Measurements from ENCODE around the gene ZNF625. TPM values are rescaled to one million over a fixed set of nuclear protein-coding genes. Genes with fewer than 3 reads are reported as not detected.
A peak's percentile ranks its signal among the peaks of the same experiment; 100 is the strongest.

ZNF625 gene
- polyA plus RNA-seq (2012; rRNA removed): 1.9 and 2.3 TPM in 2 replicates
- 1.5 and 1.7 TPM in 2 replicates for polyA plus RNA-seq (2012; cell fraction: cytosol; rRNA removed)
- polyA plus RNA-seq (2012; cell fraction: nucleus; rRNA removed): 3.3 and 3.7 TPM in 2 replicates

GRCh38 chr19:12156223-12157058 lies at the start of gene ZNF625:
Gene ZNF625 (minus strand): TSS chr19:12156734. CDS start chr19:12156558, 176 bp downstream.
- peak; percentile 97 for DNase-seq
- Histone ChIP-seq H3K4me1 (ENCODE audit: control insufficient read depth in 1 of 2, insufficient read depth in 2 of 2, low read depth in 1 of 2, low read length in 1 of 2) (peaks cover 0 to 8% of the 10 kb centered on the region in 2 experiments; a peak in 2 of 4 replicates), H3K9me3 (no peaks in the 10 kb centered on the region), H3K9me2 (no peaks in the 10 kb centered on the region), H3F3A (replicated peaks; ENCODE audit: insufficient read depth) (no peaks in the 10 kb centered on the region), H3K27me3 (ENCODE audit: insufficient read depth) (no peaks in the 10 kb centered on the region), H4K20me1 (ENCODE audit: insufficient read depth) (no peaks in the 10 kb centered on the region), H3K9ac (peak within 1 kb of the TSS; percentile 94), H2AFZ (ENCODE audit: low read depth) (peak within 1 kb of the TSS; percentile 99), H3K4me3 (ENCODE audit: low read depth in 2 of 2, low read length in 1 of 2) (peak within 1 kb of the TSS; percentile 74 to 94), H3K36me3 (replicated peaks in 1 of 2; ENCODE audit: control insufficient read depth in 1 of 2, insufficient read depth in 2 of 2, low read length in 1 of 2) (peaks cover 3 to 19% of the 10 kb centered on the region in 2 experiments), H3K4me2 (peak within 1 kb of the TSS; percentile 93), H3K79me2 (ENCODE audit: insufficient read depth) (peaks cover 54% of the 10 kb centered on the region), H3K27ac (ENCODE audit: low read depth in 2 of 2, low read length in 1 of 2) (peak within 1 kb of the TSS; percentile 61 to 86)
- WGBS (ENCODE audit: low lambda C conversion rate): 3% methylated on average over 23 of the region's 58 CpGs
- ChIA-PET CTCF (interaction anchor here (0.6 to 4.5 kb wide), 3 partner anchors 16 to 97 kb away, joined by 3 to 34 read pairs (median 3); partner anchors contain the start of gene ZNF20), POLR2A (interaction anchor here (0.6 to 1.6 kb wide), 10 partner anchors 16 to 454 kb away, joined by 3 to 10 read pairs (median 3); partner anchors contain the start of genes ZNF20, ZNF442, ZNF443 and ZNF490)
- TF ChIP-seq SIN3A (IDR thresholded peaks at IDR 0.05; ENCODE audit: borderline replicate concordance, low read depth, low read length) (peak; percentile 64; the same call in 1 of the 2 replicates), FOSL2 (IDR thresholded peaks at IDR 0.05; ENCODE audit: borderline replicate concordance, low read depth) (no peak), CHD2 (IDR thresholded peaks at IDR 0.05; ENCODE audit: low read length, partially characterized antibody) (peak; percentile 15), TEAD4 (IDR thresholded peaks at IDR 0.05; ENCODE audit: borderline replicate concordance, insufficient read depth) (no peak), MXI1 (IDR thresholded peaks at IDR 0.05; ENCODE audit: low read depth, low read length) (peak; percentile 73), JUND (IDR thresholded peaks at IDR 0.05) (no peak), SMC3 (IDR thresholded peaks at IDR 0.05; ENCODE audit: low read depth, low read length) (no peak), NFIC (IDR thresholded peaks at IDR 0.05; ENCODE audit: borderline replicate concordance) (no peak), NRF1 (IDR thresholded peaks at IDR 0.05; ENCODE audit: low read depth, low read length) (no peak), RCOR1 (IDR thresholded peaks at IDR 0.05; ENCODE audit: low read length) (no peak), USF2 (IDR thresholded peaks at IDR 0.05; ENCODE audit: borderline replicate concordance, low read depth, low read length) (no peak), FOXM1 (IDR thresholded peaks at IDR 0.05; ENCODE audit: low read depth) (no peak), RAD21 (IDR thresholded peaks at IDR 0.05; ENCODE audit: low read length) (no peak), ZBTB33 (IDR thresholded peaks at IDR 0.05; ENCODE audit: borderline replicate concordance, low read depth) (no peak), ELF1 (IDR thresholded peaks at IDR 0.05) (0 out of 2 replicates have a peak, but pooled peaks have one; percentile 37), RFX5 (IDR thresholded peaks at IDR 0.05; ENCODE audit: low read length) (no peak), POLR2AphosphoS5 (IDR thresholded peaks at IDR 0.05; ENCODE audit: low read depth, low read length) (peak; percentile 93), YY1 (IDR thresholded peaks at IDR 0.05; ENCODE audit: low read depth) (no peak), FOXJ3 (CRISPR knock-in tag; IDR thresholded peaks at IDR 0.05) (no peak), EZH2phosphoT487 (IDR thresholded peaks at IDR 0.05; ENCODE audit: borderline replicate concordance, low read depth) (no peak)
- TF ChIP-seq, protein P1, sequence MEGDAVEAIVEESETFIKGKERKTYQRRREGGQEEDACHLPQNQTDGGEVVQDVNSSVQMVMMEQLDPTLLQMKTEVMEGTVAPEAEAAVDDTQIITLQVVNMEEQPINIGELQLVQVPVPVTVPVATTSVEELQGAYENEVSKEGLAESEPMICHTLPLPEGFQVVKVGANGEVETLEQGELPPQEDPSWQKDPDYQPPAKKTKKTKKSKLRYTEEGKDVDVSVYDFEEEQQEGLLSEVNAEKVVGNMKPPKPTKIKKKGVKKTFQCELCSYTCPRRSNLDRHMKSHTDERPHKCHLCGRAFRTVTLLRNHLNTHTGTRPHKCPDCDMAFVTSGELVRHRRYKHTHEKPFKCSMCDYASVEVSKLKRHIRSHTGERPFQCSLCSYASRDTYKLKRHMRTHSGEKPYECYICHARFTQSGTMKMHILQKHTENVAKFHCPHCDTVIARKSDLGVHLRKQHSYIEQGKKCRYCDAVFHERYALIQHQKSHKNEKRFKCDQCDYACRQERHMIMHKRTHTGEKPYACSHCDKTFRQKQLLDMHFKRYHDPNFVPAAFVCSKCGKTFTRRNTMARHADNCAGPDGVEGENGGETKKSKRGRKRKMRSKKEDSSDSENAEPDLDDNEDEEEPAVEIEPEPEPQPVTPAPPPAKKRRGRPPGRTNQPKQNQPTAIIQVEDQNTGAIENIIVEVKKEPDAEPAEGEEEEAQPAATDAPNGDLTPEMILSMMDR (IDR thresholded peaks at IDR 0.05): no peak
- TF ChIP-seq, protein P2, sequence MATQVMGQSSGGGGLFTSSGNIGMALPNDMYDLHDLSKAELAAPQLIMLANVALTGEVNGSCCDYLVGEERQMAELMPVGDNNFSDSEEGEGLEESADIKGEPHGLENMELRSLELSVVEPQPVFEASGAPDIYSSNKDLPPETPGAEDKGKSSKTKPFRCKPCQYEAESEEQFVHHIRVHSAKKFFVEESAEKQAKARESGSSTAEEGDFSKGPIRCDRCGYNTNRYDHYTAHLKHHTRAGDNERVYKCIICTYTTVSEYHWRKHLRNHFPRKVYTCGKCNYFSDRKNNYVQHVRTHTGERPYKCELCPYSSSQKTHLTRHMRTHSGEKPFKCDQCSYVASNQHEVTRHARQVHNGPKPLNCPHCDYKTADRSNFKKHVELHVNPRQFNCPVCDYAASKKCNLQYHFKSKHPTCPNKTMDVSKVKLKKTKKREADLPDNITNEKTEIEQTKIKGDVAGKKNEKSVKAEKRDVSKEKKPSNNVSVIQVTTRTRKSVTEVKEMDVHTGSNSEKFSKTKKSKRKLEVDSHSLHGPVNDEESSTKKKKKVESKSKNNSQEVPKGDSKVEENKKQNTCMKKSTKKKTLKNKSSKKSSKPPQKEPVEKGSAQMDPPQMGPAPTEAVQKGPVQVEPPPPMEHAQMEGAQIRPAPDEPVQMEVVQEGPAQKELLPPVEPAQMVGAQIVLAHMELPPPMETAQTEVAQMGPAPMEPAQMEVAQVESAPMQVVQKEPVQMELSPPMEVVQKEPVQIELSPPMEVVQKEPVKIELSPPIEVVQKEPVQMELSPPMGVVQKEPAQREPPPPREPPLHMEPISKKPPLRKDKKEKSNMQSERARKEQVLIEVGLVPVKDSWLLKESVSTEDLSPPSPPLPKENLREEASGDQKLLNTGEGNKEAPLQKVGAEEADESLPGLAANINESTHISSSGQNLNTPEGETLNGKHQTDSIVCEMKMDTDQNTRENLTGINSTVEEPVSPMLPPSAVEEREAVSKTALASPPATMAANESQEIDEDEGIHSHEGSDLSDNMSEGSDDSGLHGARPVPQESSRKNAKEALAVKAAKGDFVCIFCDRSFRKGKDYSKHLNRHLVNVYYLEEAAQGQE (IDR thresholded peaks at IDR 0.05; ENCODE audit: low read depth, low read length): no peak
- TF ChIP-seq, protein P3, sequence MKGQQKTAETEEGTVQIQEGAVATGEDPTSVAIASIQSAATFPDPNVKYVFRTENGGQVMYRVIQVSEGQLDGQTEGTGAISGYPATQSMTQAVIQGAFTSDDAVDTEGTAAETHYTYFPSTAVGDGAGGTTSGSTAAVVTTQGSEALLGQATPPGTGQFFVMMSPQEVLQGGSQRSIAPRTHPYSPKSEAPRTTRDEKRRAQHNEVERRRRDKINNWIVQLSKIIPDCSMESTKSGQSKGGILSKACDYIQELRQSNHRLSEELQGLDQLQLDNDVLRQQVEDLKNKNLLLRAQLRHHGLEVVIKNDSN (IDR thresholded peaks at IDR 0.05; ENCODE audit: borderline replicate concordance, low read depth): no peak

All from SK-N-SH (cell line).